Measurements from ENCODE around the gene VAMP1. TPM values are rescaled to one million over a fixed set of nuclear protein-coding genes. Genes with fewer than 3 reads are reported as not detected.

Gene VAMP1
- total and polyA plus RNA-seq, 10 of the 15 experiments (the other 5 are each of a cell fraction or from before 2014, with no cell fraction given), result 4.8 to 123 (median 27.5) TPM

GRCh38 chr12:6458281-6459003 lies 12.0 kb downstream of the VAMP1 start:
- Histone ChIP-seq H3K79me2 (ENCODE audit: control insufficient read depth, insufficient read depth, low read length) (peaks cover 50% of the 10 kb centered on the region), H3K9ac (ENCODE audit: control insufficient read depth, insufficient read depth, low read length) (no peak overlapping the region), H3K4me2 (ENCODE audit: control insufficient read depth, insufficient read depth) (no peak overlapping the region), H3K27ac (ENCODE audit: control insufficient read depth, insufficient read depth) (no peak overlapping the region), H4K20me1 (ENCODE audit: control insufficient read depth, insufficient read depth) (no peaks in the 10 kb centered on the region), H3K4me1 (ENCODE audit: control insufficient read depth, insufficient read depth, low read length) (peaks cover 38% of the 10 kb centered on the region), H3K9me3 (replicated peaks; ENCODE audit: control insufficient read depth, insufficient read depth, low read length) (no peaks in the 10 kb centered on the region), H3K36me3 (ENCODE audit: control insufficient read depth in 2 of 2, insufficient read depth in 2 of 2, low read length in 1 of 2) (peaks cover 24 to 31% of the 10 kb centered on the region in 2 experiments), H3K27me3 (replicated peaks in 1 of 2; ENCODE audit: control insufficient read depth in 2 of 2, insufficient read depth in 2 of 2, low read length in 1 of 2) (no peaks in the 10 kb centered on the region), H2AFZ (ENCODE audit: control insufficient read depth, low read depth, low read length) (no peak overlapping the region), H3K4me3 (no peak overlapping the region)
- ChIA-PET RAD21 (ENCODE audit: unreplicated experiment) (interaction anchor here (1.0 to 8.8 kb wide), 3 partner anchors 12 to 80 kb away, joined by 3 to 319 read pairs (median 126); partner anchors contain the start of genes CD27 and TAPBPL), SMC1A (ENCODE audit: uncharacterized antibody, unreplicated experiment) (interaction anchor here (5.9 to 8.7 kb wide), 4 partner anchors 7 to 33 kb away, joined by 59 to 169 read pairs (median 129); partner anchors contain the start of genes CD27 and TAPBPL), CTCF (interaction anchor here (1.2 to 7.3 kb wide), 3 partner anchors 15 to 33 kb away, joined by 3 to 147 read pairs (median 54); partner anchors contain the start of gene CD27), POLR2A (interaction anchor here (0.5 to 10.3 kb wide), 6 partner anchors 12 to 266 kb away, joined by 3 to 384 read pairs (median 6); partner anchors contain the start of genes CD27, TAPBPL and VAMP1)
- in situ Hi-C loops (cut with MboI), result no loop called here
- intact Hi-C loops (cut with micrococcal nuclease; ENCODE audit: unreplicated experiment), result no loop called here
- 0 out of 2 replicates have a peak, but pooled peaks have one; percentile 20 for TF ChIP-seq POLR2AphosphoS5 (IDR thresholded peaks at IDR 0.05; ENCODE audit: low read length)
- TF ChIP-seq MYC (IDR thresholded peaks at IDR 0.05; ENCODE audit: insufficient read depth, insufficient read length, insufficient replicate concordance, low read length, severe bottlenecking), result no peak
- TF ChIP-seq POLR2A (IDR thresholded peaks at IDR 0.05; ENCODE audit: low read depth, low read length), result peak; percentile 70
- TF ChIP-seq ZBED1 (IDR thresholded peaks at IDR 0.05; ENCODE audit: borderline replicate concordance), result peak; percentile 40; the same call in 1 of the 2 replicates
- DNase-seq (ENCODE audit: low read depth, low spot score) (no peak), FAIRE-seq (no peak), ATAC-seq (no peak)
- WGBS (ENCODE audit: insufficient coverage, insufficient replicate concordance, low lambda C conversion rate, missing lambda C conversion rate), result 89% methylated on average over 14 of the region's 14 CpGs
- BruUV-seq (replicated peaks), result no TSS peak
